GM18498 (cell line): ENCODE measurements around the gene AZI2.

Experiments used
- ATAC-seq: cut with Tn5 transposase; IDR thresholded peaks from one replicate; pipeline ENCODE4 v1.9.1; 2021; ENCODE audit warnings: mild to moderate bottlenecking, moderate library complexity; ENCODE audit not compliant: unreplicated experiment

The AZI2 gene, protein sequence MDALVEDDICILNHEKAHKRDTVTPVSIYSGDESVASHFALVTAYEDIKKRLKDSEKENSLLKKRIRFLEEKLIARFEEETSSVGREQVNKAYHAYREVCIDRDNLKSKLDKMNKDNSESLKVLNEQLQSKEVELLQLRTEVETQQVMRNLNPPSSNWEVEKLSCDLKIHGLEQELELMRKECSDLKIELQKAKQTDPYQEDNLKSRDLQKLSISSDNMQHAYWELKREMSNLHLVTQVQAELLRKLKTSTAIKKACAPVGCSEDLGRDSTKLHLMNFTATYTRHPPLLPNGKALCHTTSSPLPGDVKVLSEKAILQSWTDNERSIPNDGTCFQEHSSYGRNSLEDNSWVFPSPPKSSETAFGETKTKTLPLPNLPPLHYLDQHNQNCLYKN

DNA sequence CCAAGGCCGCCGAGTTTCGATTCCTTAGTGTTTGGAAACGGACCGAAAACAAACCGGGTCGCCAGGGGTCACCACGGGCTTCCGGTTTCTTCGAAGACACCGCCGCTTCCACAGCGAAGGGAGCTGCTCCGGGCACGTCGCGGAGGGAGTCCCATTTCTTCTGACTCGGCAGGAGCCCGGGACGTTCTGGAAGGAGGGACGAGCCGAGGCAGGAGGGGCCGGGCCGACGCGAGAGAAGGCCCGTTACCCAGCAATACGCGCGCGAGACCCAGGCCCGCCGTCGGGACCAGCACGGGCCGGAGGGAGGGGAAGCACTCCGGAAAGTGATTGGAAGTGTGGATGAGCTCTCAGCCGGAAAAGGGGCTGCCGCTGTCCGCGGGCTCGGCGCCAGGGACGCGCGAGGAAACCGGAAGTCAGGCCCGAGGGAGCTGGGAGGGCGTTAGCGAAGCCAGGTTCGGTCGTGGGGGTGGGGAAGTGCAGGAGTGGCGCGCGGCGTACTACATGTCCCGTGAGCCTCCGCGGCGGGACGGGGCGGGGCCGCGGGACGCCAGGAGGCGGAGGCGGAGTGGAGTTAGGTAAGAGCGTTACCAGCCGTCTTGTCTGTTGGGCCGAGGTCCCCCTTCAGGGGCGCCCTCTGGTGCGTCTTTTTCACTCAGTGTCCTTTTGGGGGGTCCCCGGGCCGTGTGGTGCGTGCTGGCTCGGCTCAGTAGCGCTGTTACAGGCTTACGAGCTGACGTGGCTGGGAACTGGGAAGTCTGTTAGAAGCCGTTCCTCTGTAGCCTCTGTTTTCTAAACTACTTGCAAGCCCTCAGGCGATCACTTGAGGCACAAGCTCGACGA is at the start of gene AZI2, which contains the start of gene ZCWPW2:
Gene AZI2 (minus strand): TSS at position 196 of the 840 bp plus-strand sequence. CDS start 8,207 bp downstream, outside the sequence.
Gene ZCWPW2 (plus strand): TSS at position 93 of the 840 bp plus-strand sequence. CDS start 64,348 bp downstream, outside the sequence.
- peak; percentile 93 for ATAC-seq

DNA sequence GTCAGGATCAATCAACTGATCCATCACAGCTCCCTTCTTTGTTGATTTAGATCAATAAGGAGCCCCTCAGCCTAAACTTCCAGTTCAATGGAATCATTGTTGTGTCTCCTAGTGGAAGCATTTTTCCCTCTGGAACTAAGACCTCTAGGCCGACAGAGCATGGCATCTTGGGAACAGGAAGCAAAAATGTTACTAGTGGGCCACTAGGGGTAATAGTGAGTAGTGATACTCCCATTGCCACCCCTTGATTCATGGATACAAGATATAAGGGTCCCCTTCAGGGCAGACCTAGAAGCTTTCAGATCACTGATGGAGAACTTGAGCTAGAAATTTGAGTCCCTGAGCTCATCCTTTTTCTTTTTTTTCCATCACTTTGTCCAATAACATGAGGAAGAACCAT is 40.4 kb upstream of the AZI2 start:
- no peak for ATAC-seq

DNA sequence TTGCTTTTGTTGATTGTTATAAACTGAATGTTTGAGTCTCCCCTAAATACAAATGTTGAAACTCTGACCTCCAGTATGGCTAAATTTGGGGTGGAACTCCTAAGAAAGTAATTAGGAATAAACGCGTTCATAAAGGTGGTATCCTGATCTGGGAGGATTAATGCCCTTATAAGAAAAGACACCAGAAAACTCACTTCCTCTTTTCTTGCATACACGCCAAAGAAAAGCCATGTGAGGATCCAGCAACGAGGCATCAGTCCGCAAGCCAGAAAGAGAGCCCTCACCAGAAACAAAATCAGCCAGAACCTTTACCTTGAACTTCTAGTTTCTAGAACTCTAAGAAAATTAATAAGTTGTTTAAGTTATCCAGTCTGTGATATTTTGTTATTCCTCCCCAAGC is 37.4 kb upstream of the AZI2 start:
- ATAC-seq, result no peak

GRCh38 chr3:28376424-28376823 is 27.8 kb upstream of the AZI2 start:
- ATAC-seq, result no peak

- no peak for ATAC-seq
These were observed 911 bp upstream of the AZI2 start for GRCh38 chr3:28349469-28350000.

DNA sequence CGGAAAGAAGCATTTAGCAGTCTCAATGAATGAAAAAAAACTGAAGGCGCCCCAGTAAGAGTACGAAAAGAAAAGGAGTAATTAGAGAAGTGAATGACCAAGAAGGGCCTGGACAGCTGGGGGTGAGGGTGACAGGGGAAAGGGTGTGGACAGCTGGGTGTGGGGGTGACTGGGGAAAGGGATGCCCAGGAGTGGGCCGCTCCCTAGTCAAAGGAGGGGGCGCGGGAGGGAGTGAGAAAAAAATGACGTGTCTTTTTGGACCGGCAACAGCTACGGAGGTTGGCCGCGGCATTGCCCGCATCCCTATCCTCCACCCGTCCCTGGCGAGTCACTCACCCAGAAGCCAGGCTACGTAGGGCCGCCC is 377 bp downstream of the AZI2 start:
- no peak for ATAC-seq

GRCh38 chr3:28347374-28348264 is 1.0 kb downstream of the AZI2 start:
- no peak for ATAC-seq

DNA sequence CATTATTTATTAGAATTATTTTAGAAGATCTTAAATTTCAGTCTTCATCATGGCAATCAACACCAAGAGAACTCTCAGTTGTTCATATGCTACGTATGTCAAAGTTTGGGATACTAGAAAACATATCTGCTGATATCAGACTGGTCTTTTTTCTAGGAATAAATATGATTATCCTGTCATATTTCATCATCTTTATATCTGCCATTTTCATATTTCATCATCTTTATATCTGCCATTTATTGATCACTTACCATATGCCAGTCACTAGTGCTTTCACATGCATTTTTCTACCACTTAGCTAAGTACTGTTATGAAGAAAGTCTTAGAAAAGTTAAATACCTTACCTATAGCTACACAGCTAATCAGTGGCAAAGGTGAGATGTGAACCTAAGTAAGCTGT is 2.9 kb downstream of the AZI2 start:
- no peak for ATAC-seq

DNA sequence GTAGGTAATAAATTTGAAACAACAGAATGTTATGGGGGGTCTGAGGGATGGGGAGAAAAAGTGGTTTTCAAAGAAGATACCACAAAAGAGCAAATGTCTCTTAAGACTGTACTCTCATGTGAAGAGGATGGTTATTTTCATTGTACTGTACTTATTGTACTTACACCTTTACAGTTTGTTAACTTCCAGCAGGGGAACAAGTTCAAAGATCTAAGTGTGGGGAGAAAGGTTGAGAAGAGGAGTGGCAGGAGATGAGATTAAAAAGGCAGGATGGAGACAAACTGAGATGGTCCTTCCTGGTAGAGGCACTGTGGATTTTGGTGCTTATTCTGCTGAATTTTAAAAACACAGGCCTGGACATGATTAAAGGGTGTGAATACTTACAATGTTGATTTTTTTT is 5.5 kb downstream of the AZI2 start:
- no peak for ATAC-seq

DNA sequence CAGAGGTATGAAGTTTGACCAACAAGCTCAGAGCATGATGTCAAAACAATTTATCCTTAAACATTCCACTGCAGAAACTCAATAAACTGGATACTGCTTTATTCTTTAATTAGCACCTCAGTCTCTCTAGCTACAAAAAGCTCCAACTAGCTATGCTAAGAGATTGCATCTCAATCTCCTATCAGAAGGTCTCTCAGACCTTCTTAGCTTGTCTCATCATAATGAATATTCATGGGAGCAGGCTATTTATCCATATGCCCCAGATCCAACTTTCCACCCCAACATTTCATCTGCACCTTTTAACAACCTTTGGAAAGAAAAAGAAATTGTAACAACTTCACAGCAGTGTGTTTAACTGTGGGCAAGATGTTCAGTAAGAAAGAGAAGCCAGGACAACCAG is 11.4 kb downstream of the AZI2 start:
- no peak for ATAC-seq

DNA sequence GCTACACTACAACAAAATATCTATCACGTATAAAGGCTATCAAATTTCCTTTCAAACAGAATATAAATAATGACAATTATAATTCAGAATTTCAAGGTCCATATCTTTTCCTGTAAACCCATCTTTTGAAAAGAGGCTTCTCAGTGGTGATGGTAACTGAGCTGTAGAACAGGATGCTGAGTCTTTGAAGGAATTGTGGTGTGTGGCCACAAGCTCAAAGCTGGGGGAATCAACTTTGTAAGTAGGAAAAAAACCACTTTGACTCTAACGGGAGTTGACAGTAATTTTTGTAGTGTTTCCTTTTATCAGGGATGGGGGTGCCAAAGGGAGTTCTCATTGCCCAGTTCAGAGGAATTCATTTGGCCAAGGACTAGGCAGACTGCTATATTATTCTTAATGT is 13.4 kb downstream of the AZI2 start:
- ATAC-seq, result no peak

DNA sequence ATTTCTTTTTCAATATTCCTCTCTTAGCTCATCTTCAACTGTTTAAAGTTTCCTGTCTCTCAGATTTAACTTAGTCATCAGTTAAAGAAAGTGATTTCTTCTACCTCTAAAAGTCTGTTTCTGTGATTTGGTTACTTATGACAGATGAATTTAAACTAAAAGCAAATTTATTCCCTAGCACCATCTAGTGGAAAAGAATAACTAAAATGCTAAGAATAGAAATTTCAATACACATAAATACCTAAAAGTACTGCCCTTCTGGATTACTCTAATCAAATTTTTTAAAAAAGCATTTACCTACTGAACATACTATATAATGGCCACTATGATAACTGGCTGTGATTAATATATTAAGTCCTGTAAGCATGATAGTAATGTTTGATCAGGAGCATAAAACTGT is 14.1 kb downstream of the AZI2 start:
- ATAC-seq, result no peak

DNA sequence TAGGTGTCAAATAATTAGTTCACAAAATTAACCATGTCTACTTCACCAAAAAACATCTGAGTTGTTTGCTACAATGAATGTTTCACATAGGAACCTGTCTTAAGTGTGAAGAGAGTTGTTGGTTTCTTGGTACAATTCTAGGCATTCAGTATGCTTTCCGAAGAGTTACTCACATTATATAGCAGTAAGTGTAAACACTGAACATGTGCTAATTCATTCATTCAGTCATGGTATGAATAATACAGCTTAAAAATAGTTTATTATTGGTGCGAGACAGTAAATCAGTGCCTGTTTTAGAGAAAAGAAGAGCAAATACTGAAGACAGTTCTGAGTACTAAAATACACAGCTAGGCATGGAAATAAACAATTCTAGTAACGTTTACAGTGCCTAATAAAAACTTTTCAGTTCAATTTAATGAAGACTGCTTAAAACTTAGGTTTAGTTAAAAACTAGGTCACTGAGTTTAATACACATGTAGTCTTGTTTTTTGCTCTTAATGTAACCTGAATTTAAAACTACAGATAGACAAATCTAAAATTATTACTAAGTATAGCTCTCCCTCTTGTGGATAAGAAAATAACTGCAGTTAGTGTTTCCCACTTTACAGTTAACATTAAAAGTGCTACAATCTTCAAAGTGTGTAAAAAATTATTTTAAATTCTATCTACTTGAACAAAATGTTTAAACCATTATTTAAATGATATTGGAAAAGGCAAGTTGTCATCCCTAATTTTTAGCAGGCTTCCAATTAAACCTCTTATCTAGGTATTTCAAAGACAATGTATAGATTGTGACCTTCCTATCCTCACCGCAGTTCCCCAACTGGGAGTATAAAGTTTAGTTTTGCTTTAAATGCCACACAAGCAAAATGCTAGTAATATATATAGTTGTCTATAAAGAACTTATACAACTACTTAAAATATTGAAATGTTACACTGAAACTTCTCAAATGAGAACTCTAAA is 20.2 kb downstream of the AZI2 start:
- no peak for ATAC-seq

DNA sequence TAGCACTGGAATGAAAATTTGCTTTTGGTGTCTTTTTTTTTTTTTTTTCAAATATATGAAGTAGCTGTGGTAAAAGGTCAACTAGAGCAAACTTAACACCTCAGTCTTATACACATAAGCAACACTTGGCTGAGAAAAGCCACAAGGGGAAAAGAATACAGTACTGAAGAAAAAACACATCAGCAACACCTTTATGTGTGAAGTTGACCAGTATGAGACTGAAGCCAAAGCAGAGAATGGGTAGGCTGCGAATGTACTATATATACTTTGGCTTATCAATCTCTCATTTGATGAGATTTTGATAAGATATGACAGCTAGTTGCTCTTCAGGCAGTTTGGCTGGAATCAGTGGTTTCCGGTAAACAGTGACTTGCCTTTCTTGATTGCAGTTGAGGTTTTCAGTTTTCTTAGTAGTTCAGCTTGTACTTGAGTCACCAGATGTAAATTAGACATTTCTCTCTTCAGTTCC is 22.1 kb downstream of the AZI2 start:
- ATAC-seq, result peak; percentile 90

DNA sequence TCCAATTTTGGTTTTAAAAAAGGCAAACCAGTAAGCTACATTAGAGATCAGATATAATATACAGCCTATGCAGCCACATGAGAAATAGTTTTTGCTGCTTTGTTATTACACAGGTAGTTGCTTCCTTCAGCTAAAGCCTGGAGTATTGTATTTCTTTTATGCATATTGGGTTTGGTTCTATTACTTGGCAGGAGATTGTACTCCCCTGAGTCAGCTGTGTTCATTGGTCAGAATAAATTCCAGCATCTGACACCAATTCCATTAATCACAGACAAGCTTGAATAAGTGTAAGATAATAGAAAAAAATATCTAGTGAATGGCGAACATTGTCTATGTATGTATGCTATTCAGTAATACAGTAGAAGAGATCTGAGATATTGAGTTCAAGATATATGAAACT is 26.2 kb downstream of the AZI2 start:
- ATAC-seq, result no peak

DNA sequence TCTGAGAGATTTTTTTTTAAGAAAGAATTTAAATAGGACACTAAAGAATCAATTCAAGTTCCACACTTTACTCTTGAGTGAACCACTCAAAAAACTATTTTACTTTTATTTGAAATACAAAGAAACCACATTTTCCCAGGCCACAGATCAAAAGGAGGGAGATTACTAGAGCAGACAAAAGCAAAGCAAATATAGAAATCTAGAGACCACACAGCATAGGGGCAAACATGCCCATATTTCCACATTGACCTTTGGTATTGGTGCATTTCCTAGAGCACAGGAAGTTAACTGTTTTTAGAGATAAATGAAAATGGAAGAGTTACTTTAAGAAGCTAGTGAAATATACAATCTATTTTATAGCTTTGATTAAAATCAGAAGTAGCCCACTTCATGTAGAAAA is 27.6 kb downstream of the AZI2 start:
- ATAC-seq, result no peak

DNA sequence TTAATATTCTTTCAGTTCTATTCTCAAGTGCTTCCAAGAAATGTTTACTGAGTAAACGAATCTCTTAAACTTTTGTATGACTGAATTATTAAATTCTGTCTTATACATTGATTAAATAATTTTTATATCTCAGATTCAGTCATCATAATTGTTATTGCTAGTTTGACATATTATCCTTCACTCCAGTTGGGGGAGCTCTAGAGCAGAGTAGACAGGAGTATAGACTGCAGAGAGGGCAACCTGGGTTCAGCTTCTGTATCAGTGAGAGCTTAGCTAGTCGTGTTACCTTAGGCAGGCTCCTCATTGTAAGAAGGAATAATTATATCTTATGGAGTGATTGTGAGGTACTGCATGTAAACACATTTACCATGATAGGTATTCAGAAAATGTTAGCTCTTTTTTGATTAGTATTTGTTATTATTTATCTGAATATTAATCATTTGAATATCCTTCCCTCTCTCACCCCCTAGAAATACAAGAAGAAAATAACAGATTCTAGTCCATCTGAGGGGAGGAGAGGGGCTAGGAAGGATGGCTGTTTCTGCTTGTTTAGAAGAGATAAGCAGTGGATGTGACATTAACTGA is 31.1 kb downstream of the AZI2 start:
- peak; percentile 93 for ATAC-seq

- ATAC-seq, result no peak
These were observed 32.4 kb downstream of the AZI2 start for GRCh38 chr3:28316226-28316625.

DNA sequence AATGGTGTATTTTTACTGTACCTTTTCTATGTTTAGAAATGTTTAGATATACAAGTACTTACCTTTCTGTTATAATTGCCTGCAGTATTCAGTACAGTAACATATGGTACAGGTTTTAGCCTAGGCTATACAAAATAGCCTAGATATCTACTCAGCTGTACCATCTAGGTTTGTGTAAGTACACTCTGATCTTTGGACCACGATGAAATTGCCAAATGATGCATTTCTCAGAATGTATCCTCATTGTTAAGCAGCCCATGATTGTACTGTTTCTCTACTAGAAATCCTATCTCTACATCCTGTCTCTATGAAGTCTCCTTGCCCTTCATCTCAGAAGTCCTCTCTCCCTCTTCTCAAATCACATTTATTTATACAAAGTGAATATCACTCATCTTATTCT is 32.9 kb downstream of the AZI2 start:
- no peak for ATAC-seq
